D721Med (cell line): Measurements from ENCODE around the gene EHMT1.
A peak's percentile ranks its signal among the peaks of the same experiment; 100 is the strongest.
"Not testable (repeated sequence)": the region's sequence is repeated elsewhere in the genome, so short reads cannot be mapped to it uniquely, and the experiment has no call there.

Experiments used
- DNase-seq: peaks from one replicate; pipeline ENCODE4 v3.0.0; 2011; ENCODE audit warnings: low spot score; ENCODE audit not compliant: insufficient read length
- FAIRE-seq: peaks from 2 replicates; lab custom pipeline; 2011; peaks lifted over from hg19 to GRCh38; lab: Jason Lieb, UNC
- CTCF ChIP-seq: IDR thresholded peaks from 2 replicates; pipeline ENCODE4 v1.5.1; 2012; ENCODE audit warnings: mild to moderate bottlenecking, control low read depth; ENCODE audit not compliant: insufficient read depth; ENCODE audit errors: missing control alignments

The EHMT1 gene

GRCh38 chr9:137872296-137872695 is 253.5 kb downstream of the EHMT1 start:
- FAIRE-seq: no peak
- DNase-seq: no peak
- TF ChIP-seq CTCF: no peak

- no peak for FAIRE-seq
- TF ChIP-seq CTCF: no peak
- DNase-seq: no peak
Observed at GRCh38 chr9:137873408-137873807, 254.6 kb downstream of the EHMT1 start.

- FAIRE-seq (no peak), DNase-seq (no peak)
Observed at GRCh38 chr9:137873858-137874362, 255.1 kb downstream of the EHMT1 start.

GRCh38 chr9:137875354-137875753 is 256.5 kb downstream of the EHMT1 start:
- no peak for FAIRE-seq
- DNase-seq: no peak
- no peak for TF ChIP-seq CTCF

More at GRCh38 chr9:137873858-137874362, 255.1 kb downstream of the EHMT1 start:
- no peak for TF ChIP-seq CTCF

- FAIRE-seq (no peak), DNase-seq (no peak)
- TF ChIP-seq CTCF: no peak
Observed at GRCh38 chr9:137875846-137876245, 257.0 kb downstream of the EHMT1 start.

- no peak for TF ChIP-seq CTCF
- FAIRE-seq (no peak), DNase-seq (no peak)
Observed at GRCh38 chr9:137876269-137876668, 257.5 kb downstream of the EHMT1 start.

GRCh38 chr9:137876781-137877386 is 258.1 kb downstream of the EHMT1 start:
- no peak for FAIRE-seq
- DNase-seq: no peak
- TF ChIP-seq CTCF: no peak

GRCh38 chr9:137877506-137878122 is 258.8 kb downstream of the EHMT1 start, which contains the start of gene CACNA1B:
TSS of gene CACNA1B (plus strand) at chr9:137877782. CDS start at chr9:137877934, 152 bp downstream.
- peak; percentile 73 for DNase-seq
- FAIRE-seq: not testable (repeated sequence)
